ENCODE data around the gene ABCA7.

ABCA7 gene

DNA sequence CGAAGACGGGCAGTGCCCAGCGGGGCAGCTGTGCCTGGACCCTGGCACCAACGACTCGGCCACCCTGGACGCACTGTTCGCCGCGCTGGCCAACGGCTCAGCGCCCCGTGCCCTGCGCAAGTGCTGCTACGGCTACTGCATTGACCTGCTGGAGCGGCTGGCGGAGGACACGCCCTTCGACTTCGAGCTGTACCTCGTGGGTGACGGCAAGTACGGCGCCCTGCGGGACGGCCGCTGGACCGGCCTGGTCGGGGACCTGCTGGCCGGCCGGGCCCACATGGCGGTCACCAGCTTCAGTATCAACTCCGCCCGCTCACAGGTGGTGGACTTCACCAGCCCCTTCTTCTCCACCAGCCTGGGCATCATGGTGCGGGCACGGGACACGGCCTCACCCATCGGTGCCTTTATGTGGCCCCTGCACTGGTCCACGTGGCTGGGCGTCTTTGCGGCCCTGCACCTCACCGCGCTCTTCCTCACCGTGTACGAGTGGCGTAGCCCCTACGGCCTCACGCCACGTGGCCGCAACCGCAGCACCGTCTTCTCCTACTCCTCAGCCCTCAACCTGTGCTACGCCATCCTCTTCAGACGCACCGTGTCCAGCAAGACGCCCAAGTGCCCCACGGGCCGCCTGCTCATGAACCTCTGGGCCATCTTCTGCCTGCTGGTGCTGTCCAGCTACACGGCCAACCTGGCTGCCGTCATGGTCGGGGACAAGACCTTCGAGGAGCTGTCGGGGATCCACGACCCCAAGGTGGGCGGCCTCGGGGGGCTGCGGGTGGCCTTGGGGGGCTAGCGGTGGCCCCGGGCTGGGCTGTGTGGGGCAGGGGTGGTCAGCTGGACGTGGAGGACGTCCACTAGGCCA lies 34.9 kb upstream of the ABCA7 start:
- DNase-seq, result no peak

GRCh38 chr19:1006711-1007398 lies 33.1 kb upstream of the ABCA7 start:
- DNase-seq, result no peak

GRCh38 chr19:1007399-1008251 lies 32.3 kb upstream of the ABCA7 start:
- no peak for DNase-seq

DNA sequence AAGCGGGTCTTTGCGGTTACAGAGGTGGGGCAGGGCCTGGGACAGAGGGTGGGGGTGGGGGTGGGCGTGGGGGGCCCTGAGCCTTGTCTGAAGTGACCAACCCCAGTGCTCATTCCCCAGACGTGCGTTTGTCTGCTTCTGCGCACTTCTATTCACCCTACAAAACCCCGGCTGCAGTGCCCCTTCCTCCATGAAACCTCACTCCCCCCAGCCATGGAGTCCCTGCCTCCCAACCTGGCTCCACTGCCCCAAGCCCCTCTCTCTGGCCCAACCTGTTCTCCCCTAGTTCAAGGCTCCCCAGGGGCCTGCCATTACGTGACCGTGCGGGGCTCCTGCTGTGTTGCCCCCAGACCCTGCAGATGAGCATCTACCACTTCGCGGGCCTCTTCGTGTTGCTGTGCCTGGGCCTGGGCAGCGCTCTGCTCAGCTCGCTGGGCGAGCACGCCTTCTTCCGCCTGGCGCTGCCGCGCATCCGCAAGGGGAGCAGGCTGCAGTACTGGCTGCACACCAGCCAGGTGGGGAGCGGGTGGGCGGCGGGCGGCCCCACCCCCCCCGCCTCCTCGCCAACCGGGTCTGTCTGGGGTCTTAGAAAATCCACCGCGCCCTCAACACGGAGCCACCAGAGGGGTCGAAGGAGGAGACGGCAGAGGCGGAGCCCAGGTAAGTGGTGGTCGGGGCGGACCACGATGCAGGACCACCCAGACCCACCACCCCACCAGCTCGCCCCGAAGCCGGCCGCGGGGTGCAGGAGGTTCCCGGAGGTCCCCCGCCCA lies 31.5 kb upstream of the ABCA7 start:
- DNase-seq, result no peak

DNA sequence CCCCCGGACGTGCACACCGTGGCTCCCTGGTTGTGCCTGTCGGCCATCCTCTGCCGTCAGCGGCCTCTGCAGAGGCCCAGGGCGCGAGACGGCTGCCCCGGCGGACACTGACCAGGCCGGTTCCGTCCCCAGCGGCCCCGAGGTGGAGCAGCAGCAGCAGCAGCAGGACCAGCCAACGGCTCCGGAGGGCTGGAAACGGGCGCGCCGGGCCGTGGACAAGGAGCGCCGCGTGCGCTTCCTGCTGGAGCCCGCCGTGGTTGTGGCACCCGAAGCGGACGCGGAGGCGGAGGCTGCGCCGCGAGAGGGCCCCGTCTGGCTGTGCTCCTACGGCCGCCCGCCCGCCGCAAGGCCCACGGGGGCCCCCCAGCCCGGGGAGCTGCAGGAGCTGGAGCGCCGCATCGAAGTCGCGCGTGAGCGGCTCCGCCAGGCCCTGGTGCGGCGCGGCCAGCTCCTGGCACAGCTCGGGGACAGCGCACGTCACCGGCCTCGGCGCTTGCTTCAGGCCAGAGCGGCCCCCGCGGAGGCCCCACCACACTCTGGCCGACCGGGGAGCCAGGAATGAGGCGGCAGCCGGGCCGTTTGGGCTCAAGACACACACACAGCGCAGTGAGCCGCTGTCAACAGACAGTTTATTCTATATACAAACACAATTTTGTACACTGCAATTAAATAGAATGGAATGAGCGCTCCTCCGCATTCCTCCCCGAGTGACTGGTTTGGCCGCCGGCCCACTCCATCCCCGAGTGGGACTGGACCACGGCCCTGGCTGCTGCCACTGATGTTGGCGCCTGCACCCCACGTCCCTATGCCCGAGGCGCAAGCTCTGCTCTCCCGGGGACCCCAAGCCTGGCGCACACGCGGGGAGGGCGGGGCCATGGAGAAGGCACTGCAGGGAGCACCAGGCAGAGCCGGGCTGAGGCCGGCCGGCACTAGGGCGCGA lies 30.6 kb upstream of the ABCA7 start:
- DNase-seq, result no peak

- no peak for DNase-seq
These were observed 29.8 kb upstream of the ABCA7 start for GRCh38 chr19:1009981-1010538.

DNA sequence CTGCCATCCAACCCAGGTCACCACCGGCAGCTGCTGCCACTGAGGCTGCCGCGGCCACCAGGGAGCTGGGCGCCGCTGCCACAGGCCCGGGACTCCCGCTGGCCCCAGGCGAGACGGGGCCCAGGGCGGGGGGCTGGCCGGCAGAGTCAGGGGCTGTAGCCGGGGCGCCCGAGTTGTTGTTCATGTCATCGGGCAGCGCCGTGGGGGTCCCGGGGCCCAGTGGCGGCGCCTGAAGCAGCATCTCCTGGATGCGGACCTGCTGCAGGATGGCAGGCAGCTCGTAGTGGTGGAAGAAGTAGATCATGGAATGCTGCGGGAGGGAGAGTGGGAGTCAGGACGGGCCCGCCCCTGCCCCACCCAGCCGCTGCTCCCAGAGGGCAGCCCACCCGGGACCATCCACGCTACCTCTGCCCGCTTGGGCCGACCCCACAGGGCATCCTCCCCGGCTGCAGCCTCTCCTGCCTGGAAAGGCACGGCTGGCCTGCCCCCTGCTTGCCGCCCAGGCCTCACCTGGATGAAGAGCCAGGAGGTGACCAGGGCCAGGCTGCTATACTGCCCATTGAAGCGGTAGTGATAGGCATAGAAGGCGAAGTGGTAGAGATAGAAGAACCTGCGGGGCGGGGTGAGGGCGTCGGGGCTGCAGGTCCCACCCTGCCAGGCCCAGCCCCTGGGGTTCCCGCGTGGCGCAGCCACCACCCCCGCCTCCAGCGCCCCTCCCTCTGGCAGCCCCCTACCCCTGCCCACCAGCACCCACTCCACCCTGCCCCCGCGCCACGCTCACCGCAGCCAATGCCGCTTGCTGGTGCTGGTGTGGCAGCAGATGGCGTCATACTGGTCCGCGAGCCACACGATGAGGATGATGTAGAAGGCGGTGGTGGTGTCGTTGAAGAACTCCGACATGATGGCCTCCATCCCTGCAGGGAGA lies 29.1 kb upstream of the ABCA7 start:
- DNase-seq, result no peak

DNA sequence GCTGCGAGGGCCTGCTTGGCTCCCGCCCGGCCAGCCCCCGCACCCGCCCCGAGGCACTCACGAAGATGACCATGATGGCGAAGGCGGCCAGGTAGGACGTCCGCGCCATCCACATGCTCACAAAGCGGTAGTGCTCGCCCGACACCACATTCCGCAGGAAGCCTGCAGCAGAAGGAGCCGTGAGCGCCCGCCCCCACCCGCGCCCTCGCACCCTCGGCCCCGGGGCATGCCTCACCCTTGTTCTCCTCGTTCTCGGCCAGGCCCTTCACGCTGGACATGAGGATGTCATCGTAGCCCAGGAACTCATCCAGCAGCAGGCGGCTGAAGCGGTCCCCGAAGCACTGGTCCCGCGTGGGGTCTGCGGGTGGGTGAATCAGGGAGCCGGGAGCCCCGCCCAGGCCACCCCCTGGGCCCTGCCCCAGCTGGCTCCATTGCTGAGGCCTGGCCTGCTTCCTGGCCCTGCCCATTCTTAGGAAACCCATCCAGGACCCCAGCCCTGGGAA lies 28.0 kb upstream of the ABCA7 start:
- no peak for DNase-seq

DNA sequence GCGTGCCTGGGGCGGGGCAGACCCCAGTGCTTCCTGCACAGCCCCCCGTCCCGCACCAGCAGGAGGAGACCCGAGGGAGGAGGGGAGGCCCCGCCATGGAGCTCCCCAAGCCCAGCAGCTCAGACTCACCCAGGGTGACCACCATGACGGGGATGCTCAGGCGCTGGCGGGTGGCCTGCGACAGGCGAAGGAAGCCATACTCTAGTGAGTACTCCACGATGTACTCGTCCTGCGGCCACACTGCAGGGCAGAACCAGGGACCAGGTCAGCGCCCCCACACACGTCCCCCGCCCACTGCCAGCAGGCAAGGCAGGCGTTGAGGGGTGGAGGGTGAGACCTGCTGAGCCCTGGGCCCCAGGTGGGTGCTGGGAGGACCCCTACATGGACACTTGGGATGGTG lies 27.6 kb upstream of the ABCA7 start:
- DNase-seq, result no peak

- no peak for DNase-seq
These were observed 26.7 kb upstream of the ABCA7 start for GRCh38 chr19:1013218-1013617.

DNA sequence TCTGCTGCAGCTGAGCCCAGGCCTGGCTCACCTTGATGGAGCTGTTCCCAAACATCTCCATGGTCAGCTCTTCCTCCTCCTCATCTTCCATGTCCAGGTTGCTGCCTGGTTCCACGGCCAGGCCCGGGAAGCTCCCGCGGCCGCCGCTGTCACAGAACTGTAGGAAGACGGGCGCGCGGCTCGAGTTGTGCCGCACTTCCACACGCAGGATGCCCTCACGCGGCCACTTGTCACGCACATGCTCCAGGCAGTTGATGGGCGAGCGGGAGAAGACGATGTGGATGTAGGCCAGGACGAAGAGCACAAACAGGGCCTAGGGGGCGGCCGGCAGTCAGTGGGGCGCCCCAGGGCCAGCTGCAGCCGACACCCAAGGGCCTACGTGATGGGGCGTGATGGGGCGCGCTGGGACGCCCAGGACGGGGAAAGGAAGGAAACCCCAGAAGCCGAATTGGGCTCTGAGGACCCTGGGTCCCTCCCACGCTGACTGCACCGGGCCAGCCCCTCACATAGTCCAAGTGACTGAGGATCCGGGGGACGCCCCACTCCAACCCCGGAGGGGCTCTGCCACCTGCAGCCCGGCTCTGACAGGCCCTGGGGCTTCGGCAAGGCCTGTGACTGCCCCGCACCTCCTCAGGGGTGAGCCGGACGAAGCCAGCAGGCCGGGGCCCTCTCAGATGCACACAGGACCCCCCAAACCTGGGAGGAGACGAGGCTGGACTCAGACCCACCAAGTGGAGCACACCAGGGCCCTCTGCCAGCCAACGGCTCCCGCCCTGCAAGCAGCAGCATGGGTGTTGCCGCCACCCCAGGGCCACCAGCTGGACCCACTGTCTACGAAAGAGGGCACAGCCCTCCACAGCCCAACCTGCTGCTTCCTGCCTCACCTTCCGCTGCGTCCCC lies 25.5 kb upstream of the ABCA7 start:
- DNase-seq, result no peak

DNA sequence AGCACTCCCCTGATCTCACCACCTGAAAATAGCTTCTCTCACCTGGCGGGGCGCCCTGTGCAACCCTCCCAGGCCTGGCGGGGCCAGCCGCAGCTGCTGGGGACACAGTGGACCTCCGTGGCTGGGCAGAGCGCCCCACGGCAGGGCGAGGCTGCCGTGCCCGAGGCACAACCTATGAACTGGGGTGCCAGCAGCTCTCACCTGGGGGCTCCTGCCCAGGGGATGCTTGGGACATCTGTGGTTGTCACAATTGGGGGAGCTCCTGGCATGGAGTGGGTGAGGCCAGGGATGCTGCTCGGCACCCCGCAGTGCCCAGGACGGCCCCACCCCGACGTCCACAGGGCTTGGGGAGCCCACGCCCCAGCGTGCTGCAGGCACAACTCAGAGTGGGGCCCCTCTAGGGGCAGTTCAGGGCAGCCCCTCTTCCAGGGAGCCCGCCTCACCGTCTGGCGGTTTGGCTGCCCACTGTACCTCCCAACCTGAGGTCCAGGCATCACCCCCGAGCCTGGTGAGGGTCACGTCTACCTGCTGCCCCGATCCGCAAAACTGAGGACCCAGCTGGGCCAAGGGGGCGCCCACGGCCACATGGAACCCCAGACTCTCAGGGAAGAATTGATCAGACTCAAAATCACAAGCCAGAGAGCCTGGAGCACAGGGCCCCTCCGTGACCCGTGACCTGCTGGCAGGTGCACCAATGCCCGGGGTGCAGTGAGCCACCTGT lies 24.7 kb upstream of the ABCA7 start:
- no peak for DNase-seq

DNA sequence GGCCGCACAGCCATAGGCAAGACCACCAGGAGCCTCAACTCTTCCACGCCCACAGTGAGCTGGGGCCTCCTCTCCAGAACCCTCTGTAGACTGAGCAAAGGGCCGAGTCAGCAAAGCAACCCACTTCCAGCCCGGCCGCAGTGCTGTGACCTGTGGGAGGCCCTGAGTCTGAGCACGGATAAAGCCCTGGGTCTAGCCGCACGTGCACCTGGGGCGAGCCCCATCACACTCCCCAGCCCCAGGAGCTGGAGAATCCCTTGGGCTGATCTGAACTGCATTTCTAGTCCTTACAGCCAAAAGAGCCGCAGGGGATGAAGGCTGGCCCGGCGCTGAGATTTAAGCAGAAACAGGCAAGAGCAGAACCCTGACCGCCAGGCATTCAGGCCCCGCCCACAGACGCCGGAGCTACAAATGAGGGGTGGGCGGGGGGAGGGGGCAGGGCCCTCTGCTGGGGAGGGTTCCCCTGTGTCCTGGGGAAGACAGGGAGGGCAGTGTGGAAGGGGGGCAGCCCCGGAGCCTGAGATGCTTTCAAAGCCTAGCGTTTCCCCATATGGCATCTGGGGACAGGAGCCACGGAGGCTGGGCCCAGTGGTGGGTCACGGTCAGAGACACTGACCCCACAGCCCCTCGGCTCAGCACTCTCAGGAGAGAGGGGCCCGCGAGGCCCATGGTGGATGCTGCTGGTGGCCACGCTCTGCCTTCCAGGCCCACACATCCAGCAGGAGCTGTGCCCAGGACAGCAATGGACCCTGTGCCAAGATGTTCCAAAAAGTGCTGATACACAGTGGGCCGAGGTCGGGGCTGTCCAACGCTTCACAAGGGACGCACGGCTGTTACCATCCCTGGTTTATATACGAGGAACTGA lies 23.9 kb upstream of the ABCA7 start:
- no peak for DNase-seq

GRCh38 chr19:1016647-1017114 lies 23.2 kb upstream of the ABCA7 start:
- no peak for DNase-seq

DNA sequence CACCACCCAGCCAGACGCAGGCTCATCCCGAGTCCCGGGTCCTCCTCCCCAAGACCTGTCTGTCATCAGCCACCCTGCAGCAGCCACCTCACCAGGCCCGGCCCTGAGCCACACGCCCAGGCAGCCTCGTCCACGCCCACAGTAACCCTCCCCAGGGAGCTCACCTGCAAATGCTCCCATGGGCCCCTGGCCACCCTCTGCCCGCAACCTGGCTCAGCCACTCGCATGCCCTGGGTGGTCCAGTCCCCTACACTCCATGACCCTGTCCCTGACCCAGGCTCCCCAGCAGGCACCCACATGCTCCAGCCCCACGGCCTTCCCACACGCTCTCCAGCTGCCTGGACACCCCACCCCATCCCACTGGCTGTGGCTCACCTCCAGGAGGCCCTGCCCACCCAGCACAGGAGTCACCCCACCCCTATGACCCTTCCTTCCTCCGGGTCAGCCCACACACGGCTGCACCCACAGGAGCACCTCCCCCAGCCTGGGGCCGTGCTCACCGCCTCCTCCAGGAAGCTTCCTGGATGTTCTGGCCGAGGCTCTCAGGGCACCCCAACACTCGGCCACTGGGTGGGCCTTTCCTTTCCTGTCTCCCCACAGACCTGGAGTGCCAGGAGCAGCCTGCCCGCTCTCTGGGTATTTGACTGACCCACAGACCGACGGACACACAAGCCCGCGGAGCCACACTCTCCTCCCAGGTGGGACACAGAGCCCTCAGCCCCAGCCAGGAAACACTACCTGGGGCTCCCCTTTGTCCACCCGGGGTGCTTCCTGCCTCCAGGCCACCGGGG lies 22.6 kb upstream of the ABCA7 start:
- DNase-seq, result no peak

DNA sequence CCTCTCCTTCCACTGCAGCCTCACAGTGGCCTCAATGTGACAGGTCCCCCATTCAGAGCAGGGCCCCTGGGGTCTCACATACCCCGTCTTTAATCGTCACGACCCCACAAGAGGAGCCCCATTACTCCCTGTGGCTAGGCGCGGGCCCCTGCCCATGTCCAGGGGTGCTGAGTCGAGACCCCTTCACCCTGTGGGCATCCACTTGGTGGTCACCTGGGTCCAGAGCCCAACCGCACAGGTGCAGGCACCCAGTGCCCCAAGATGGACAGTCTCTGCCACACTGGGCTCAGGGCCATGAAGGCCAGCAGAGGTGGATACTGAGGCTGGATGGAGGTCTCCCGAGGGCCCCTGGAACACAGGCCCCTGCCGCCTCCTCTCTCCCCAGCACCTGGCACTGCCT lies 22.0 kb upstream of the ABCA7 start:
- DNase-seq, result no peak

All from activated CD4-positive, alpha-beta T cell treated with anti-CD3 and anti-CD28 coated beads, Interleukin-2, amount 50 U/mL, for 4 hours (primary cell).